ENCODE results near the gene RAP1GAP2.

- TF ChIP-seq CTCF (IDR thresholded peaks at IDR 0.05; ENCODE audit: control extremely low read depth in 1 of 3, insufficient read depth in 1 of 3, low read depth in 1 of 3, low read length in 3 of 3) = no peak
- no peak for TF ChIP-seq EP300 (IDR thresholded peaks at IDR 0.05; ENCODE audit: borderline replicate concordance in 1 of 2, low read depth in 2 of 2, low read length in 2 of 2)
- TF ChIP-seq KDM1A (IDR thresholded peaks at IDR 0.05; ENCODE audit: borderline replicate concordance, low read length) = no peak
- TF ChIP-seq USF2 (IDR thresholded peaks at IDR 0.05; ENCODE audit: low read length) = no peak
- TF ChIP-seq MAX (IDR thresholded peaks at IDR 0.05) = no peak
- TF ChIP-seq POLR2AphosphoS5 (IDR thresholded peaks at IDR 0.05; ENCODE audit: low read depth, low read length) = no peak
Observed at GRCh38 chr17:2936771-2937321, 140.6 kb downstream of the RAP1GAP2 start.
